DND-41 (cell line): Measurements from ENCODE around the gene INSYN2A.

ENCODE experiments used
- ATAC-seq: fragments of 200-7000 bp; cut with Tn5 transposase; 3 replicates; pipeline ENCODE4 v1.9.1; 2021; ENCODE audit warnings: low read depth; ENCODE audit not compliant: insufficient read depth
- DNase-seq: peaks from one replicate; pipeline ENCODE4 v3.0.0-alpha.2; 2020
- H2AFZ ChIP-seq: 2 replicates; pipeline ENCODE4 v1.6.0; 2012; ENCODE audit warnings: low read depth, low read length
- H3K27ac ChIP-seq: 2 replicates; pipeline ENCODE4 v1.5.1; 2012; ENCODE audit warnings: low read length, inconsistent platforms
- H3K27me3 ChIP-seq: fragments of 200-600 bp; sonication (generic); 2 replicates; pipeline ENCODE4 v1.6.0; 2012; ENCODE audit warnings: low read length, mild to moderate bottlenecking, inconsistent platforms; ENCODE audit not compliant: insufficient read depth, poor library complexity
- H3K36me3 ChIP-seq: 2 replicates; pipeline ENCODE4 v1.5.1; 2012; ENCODE audit warnings: low read length, inconsistent platforms; ENCODE audit not compliant: insufficient read depth
- H3K4me1 ChIP-seq: 2 replicates; pipeline ENCODE4 v1.5.1; 2012; ENCODE audit warnings: mild to moderate bottlenecking, low read length; ENCODE audit not compliant: insufficient read depth
- H3K4me2 ChIP-seq: 2 replicates; pipeline ENCODE4 v1.6.0; 2012; ENCODE audit warnings: mild to moderate bottlenecking, moderate library complexity, low read length, inconsistent platforms; ENCODE audit not compliant: insufficient read depth
- H3K4me3 ChIP-seq, 2 experiments: fragments of 200-600 bp in 1 of 2; shearing (Covaris generic) in 1 of 2; 2 replicates each; pipeline ENCODE4 v1.5.1; 2012 to 2016; ENCODE audit warnings: inconsistent platforms in 2 of 2, low read length in 2 of 2, mild to moderate bottlenecking in 2 of 2, low read depth in 1 of 2, moderate library complexity in 1 of 2
- H3K79me2 ChIP-seq: 2 replicates; pipeline ENCODE4 v1.6.0; 2012; ENCODE audit warnings: low read length, inconsistent platforms; ENCODE audit not compliant: insufficient read depth
- H3K9ac ChIP-seq: 2 replicates; pipeline ENCODE4 v1.6.0; 2012; ENCODE audit warnings: low read depth, mild to moderate bottlenecking, inconsistent platforms, low read length, moderate library complexity
- H3K9me3 ChIP-seq: 2 replicates; pipeline ENCODE4 v1.5.1; 2012; ENCODE audit warnings: low read length, moderate library complexity, mild to moderate bottlenecking, inconsistent platforms; ENCODE audit not compliant: insufficient read depth, severe bottlenecking
- H4K20me1 ChIP-seq: 2 replicates; pipeline ENCODE4 v1.6.0; 2012; ENCODE audit warnings: low read length; ENCODE audit not compliant: insufficient read depth
- EZH2 ChIP-seq: IDR thresholded peaks from 3 replicates; pipeline ENCODE4 v1.6.1; 2012; ENCODE audit warnings: borderline replicate concordance, low read depth, mild to moderate bottlenecking, moderate library complexity, low read length, inconsistent platforms; ENCODE audit not compliant: severe bottlenecking
- TF ChIP-seq, protein P1 (sequence below): IDR thresholded peaks from 2 replicates; pipeline ENCODE4 v1.5.1; 2012; ENCODE audit warnings: borderline replicate concordance, low read length, moderate library complexity, mild to moderate bottlenecking; ENCODE audit not compliant: poor library complexity, severe bottlenecking; ENCODE audit errors: extremely low read depth

Gene INSYN2A

DNA sequence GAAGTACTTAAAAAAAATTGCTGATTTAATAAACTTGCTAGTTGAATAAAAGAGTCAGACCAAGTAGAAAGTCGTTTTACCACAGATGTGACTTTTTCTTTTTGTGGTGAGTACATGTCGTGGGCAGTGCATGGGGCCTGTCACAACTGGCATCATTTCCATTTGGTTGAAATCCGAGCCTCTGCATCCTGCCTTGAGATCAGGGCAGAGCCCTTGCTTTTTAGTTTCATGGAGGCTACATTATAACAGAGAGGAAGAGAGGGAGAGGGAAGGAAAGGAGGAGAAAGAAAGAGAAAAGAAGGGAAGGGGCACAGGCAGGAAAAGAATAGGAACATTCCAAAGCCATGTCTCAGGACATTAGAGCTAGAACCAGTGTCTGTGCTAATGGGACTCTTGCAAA is 20.4 kb upstream of the INSYN2A start:
- Histone ChIP-seq H3K79me2 (no peaks in the 10 kb centered on the region), H3K4me1 (no peaks in the 10 kb centered on the region), H3K27ac (no peak overlapping the region), H3K36me3 (no peaks in the 10 kb centered on the region), H3K27me3 (no peaks in the 10 kb centered on the region), H2AFZ (no peak overlapping the region), H3K9me3 (no peaks in the 10 kb centered on the region), H3K4me3 (no peak overlapping the region), H3K9ac (no peak overlapping the region), H3K4me2 (no peak overlapping the region), H4K20me1 (no peaks in the 10 kb centered on the region)
- no peak for TF ChIP-seq EZH2
- TF ChIP-seq, protein P1, sequence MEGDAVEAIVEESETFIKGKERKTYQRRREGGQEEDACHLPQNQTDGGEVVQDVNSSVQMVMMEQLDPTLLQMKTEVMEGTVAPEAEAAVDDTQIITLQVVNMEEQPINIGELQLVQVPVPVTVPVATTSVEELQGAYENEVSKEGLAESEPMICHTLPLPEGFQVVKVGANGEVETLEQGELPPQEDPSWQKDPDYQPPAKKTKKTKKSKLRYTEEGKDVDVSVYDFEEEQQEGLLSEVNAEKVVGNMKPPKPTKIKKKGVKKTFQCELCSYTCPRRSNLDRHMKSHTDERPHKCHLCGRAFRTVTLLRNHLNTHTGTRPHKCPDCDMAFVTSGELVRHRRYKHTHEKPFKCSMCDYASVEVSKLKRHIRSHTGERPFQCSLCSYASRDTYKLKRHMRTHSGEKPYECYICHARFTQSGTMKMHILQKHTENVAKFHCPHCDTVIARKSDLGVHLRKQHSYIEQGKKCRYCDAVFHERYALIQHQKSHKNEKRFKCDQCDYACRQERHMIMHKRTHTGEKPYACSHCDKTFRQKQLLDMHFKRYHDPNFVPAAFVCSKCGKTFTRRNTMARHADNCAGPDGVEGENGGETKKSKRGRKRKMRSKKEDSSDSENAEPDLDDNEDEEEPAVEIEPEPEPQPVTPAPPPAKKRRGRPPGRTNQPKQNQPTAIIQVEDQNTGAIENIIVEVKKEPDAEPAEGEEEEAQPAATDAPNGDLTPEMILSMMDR, result no peak
- ATAC-seq, result no peak
- DNase-seq, result no peak

DNA sequence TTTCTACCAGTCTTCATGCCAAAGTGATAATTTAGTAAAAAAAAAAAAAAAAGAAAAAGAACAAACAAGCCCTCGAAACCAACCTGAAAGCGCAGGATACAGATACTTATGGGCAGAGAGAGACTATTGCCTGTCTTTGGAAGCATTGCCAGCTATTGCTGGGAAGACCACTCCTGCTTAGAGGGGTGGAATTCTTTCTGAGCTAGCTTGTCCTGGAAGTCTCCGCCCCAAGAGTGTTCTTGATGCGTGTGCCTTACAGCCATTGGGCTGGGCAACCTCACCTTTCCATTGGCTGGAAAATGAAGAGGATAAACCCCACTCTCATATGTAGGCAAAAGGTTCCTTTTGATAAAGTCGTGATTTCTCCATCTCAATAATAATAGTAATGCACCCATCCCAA is 19.9 kb upstream of the INSYN2A start:
- Histone ChIP-seq H3K79me2 (no peaks in the 10 kb centered on the region), H3K9me3 (no peaks in the 10 kb centered on the region), H3K27ac (no peak overlapping the region), H2AFZ (no peak overlapping the region), H3K4me3 (no peak overlapping the region), H3K4me2 (no peak overlapping the region), H3K27me3 (no peaks in the 10 kb centered on the region), H3K4me1 (no peaks in the 10 kb centered on the region), H3K36me3 (no peaks in the 10 kb centered on the region), H3K9ac (no peak overlapping the region), H4K20me1 (no peaks in the 10 kb centered on the region)
- ATAC-seq (no peak), DNase-seq (no peak)
- TF ChIP-seq, protein P1, result no peak
- TF ChIP-seq EZH2, result no peak

DNA sequence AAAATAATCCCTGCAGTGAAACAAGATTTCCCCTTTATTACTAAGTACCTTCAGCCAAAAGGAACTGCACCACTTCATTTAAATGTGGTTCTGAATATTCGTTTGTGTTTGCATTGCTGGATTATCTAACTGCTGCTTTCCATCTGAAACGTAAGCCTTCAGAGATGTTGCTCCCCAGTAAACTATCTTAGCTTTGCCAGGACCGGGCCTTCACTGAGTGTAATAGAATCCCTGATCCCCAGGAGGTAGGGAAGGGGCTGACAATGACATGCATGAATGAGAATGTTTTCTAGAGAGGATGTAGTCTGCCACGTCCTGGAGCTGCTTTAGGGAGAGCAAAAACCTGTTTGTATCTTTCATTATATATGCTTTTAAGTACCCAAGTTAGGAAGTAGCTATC is 19.5 kb upstream of the INSYN2A start:
- H3K27me3 ChIP-seq, result no peaks in the 10 kb centered on the region
- no peaks in the 10 kb centered on the region for H3K79me2 ChIP-seq
- no peak overlapping the region for H3K4me3 ChIP-seq
- no peak overlapping the region for H2AFZ ChIP-seq
- no peak overlapping the region for H3K4me2 ChIP-seq
- no peaks in the 10 kb centered on the region for H3K36me3 ChIP-seq
- no peaks in the 10 kb centered on the region for H4K20me1 ChIP-seq
- TF ChIP-seq EZH2, result no peak
- TF ChIP-seq, protein P1, result no peak
- H3K4me1 ChIP-seq, result no peaks in the 10 kb centered on the region
- H3K27ac ChIP-seq, result no peak overlapping the region
- H3K9ac ChIP-seq, result no peak overlapping the region
- no peaks in the 10 kb centered on the region for H3K9me3 ChIP-seq
- DNase-seq, result no peak
- ATAC-seq, result no peak

DNA sequence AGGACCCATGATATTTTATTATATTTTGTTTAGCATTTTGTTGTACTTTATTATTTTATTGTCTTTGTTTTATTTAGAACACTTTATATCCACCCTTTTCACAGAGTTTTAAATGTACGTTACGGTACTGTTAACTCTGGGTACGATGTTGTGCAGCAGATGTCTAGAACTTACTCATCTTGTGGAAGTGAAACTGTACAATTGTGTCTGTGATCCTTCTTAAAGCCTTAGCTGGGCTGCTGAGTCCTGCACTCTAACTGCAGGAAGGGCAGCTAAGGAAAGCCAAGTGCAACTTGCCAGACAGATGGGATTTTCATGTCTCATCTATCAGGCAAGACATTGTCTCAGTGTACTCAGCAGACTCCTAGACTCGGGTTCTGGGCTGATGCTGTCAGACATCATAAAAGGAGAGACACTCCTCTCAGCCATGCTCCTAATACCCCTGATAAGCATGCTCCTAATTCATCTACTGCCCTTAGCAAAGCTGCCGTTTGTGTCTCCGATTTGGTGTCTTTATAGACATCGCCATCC is 14.6 kb upstream of the INSYN2A start:
- no peaks in the 10 kb centered on the region for H4K20me1 ChIP-seq
- H3K4me2 ChIP-seq, result no peak overlapping the region
- no peak overlapping the region for H3K4me3 ChIP-seq
- no peak overlapping the region for H2AFZ ChIP-seq
- H3K9ac ChIP-seq, result no peak overlapping the region
- ATAC-seq (no peak), DNase-seq (no peak)
- no peaks in the 10 kb centered on the region for H3K9me3 ChIP-seq
- TF ChIP-seq, protein P1, result no peak
- no peaks in the 10 kb centered on the region for H3K4me1 ChIP-seq
- no peaks in the 10 kb centered on the region for H3K79me2 ChIP-seq
- H3K27me3 ChIP-seq, result no peaks in the 10 kb centered on the region
- H3K36me3 ChIP-seq, result no peaks in the 10 kb centered on the region
- no peak overlapping the region for H3K27ac ChIP-seq
